RWPE2 (cell line): ENCODE measurements around the gene HDAC8.
"Not testable (repeated sequence)": the region's sequence is repeated elsewhere in the genome, so short reads cannot be mapped to it uniquely, and the experiment has no call there.

Experiments
- ATAC-seq: fragments of 200-7000 bp; cut with Tn5 transposase; 3 replicates; pipeline ENCODE4 v1.9.1; 2021; ENCODE audit warnings: low read depth
- DNase-seq: peaks from one replicate; pipeline ENCODE4 v3.0.0-alpha.2; 2020; ENCODE audit warnings: low spot score
- H3K27ac ChIP-seq: fragments of 450-650 bp; 2 replicates; pipeline ENCODE4 v1.5.1; 2017; ENCODE audit warnings: mild to moderate bottlenecking; ENCODE audit not compliant: poor library complexity, severe bottlenecking
- H3K27me3 ChIP-seq: fragments of 250-450 bp; sonication (Bioruptor Pico); 2 replicates; pipeline ENCODE4 v1.5.1; 2021; ENCODE audit warnings: mild to moderate bottlenecking, moderate library complexity; ENCODE audit not compliant: insufficient read depth, poor library complexity, severe bottlenecking
- H3K36me3 ChIP-seq: fragments of 250-450 bp; sonication (Bioruptor Pico); 2 replicates; pipeline ENCODE4 v1.5.1; 2020; ENCODE audit warnings: low read depth, mild to moderate bottlenecking, moderate library complexity
- H3K4me1 ChIP-seq: fragments of 250-450 bp; sonication (Bioruptor Pico); 2 replicates; pipeline ENCODE4 v1.5.1; 2021; ENCODE audit warnings: mild to moderate bottlenecking, moderate library complexity; ENCODE audit not compliant: insufficient read depth, poor library complexity, severe bottlenecking
- H3K4me3 ChIP-seq: fragments of 250-450 bp; sonication (Bioruptor Pico); 2 replicates; pipeline ENCODE4 v1.5.1; 2021; ENCODE audit warnings: mild to moderate bottlenecking, moderate library complexity; ENCODE audit not compliant: severe bottlenecking
- H3K9me3 ChIP-seq: fragments of 250-450 bp; sonication (Bioruptor Pico); 2 replicates; pipeline ENCODE4 v1.5.1; 2021; ENCODE audit warnings: mild to moderate bottlenecking, moderate library complexity; ENCODE audit not compliant: severe bottlenecking
- CTCF ChIP-seq: fragments of 450-650 bp; IDR thresholded peaks from one replicate; pipeline ENCODE4 v1.5.1; 2017; ENCODE audit warnings: mild to moderate bottlenecking, moderate library complexity; ENCODE audit not compliant: poor library complexity, severe bottlenecking

Gene HDAC8

GRCh38 chrX:72436010-72436409 is 136.6 kb downstream of the HDAC8 start:
- no peak for ATAC-seq

GRCh38 chrX:72430405-72430968 is 142.2 kb downstream of the HDAC8 start:
- TF ChIP-seq CTCF, result no peak
- no peak overlapping the region for H3K4me3 ChIP-seq
- no peaks in the 10 kb centered on the region for H3K27me3 ChIP-seq
- ATAC-seq, result no peak
- no peak overlapping the region for H3K27ac ChIP-seq
- no peak for DNase-seq
- H3K36me3 ChIP-seq, result no peaks in the 10 kb centered on the region
- no peaks in the 10 kb centered on the region for H3K9me3 ChIP-seq
- no peaks in the 10 kb centered on the region for H3K4me1 ChIP-seq

More at GRCh38 chrX:72436010-72436409, 136.6 kb downstream of the HDAC8 start:
- no peak overlapping the region for H3K4me3 ChIP-seq
- TF ChIP-seq CTCF, result no peak
- H3K27me3 ChIP-seq, result no peaks in the 10 kb centered on the region
- no peak for DNase-seq
- H3K36me3 ChIP-seq, result no peaks in the 10 kb centered on the region
- no peaks in the 10 kb centered on the region for H3K9me3 ChIP-seq
- no peaks in the 10 kb centered on the region for H3K4me1 ChIP-seq
- H3K27ac ChIP-seq, result no peak overlapping the region

- DNase-seq (no peak), ATAC-seq (no peak)
- no peaks in the 10 kb centered on the region for H3K9me3 ChIP-seq
- no peaks in the 10 kb centered on the region for H3K27me3 ChIP-seq
- H3K4me1 ChIP-seq, result no peaks in the 10 kb centered on the region
- H3K36me3 ChIP-seq, result no peaks in the 10 kb centered on the region
- H3K27ac ChIP-seq, result no peak overlapping the region
- H3K4me3 ChIP-seq, result no peak overlapping the region
- TF ChIP-seq CTCF, result no peak
Observed at GRCh38 chrX:72421797-72422196, 150.8 kb downstream of the HDAC8 start.

DNA sequence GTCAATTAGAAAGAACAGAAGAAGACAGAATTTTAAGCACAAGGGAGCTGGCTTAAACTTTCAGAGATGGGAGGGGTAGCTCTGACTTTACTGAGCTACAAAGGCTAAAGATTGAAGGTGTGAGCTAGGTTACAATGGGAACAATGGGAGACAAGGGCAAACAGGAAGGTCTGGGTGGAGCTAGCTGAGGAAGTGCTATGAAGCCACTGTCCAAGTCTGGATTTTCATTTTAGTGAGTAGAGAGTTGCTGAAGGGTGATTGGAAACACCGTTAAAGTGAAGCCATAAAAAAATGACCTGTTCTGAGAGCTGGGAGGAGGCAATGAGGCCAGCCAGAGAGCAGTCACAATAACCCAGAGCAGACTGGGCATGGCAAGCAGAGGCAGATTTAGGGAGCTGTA is 162.7 kb downstream of the HDAC8 start:
- no peak overlapping the region for H3K27ac ChIP-seq
- no peak for DNase-seq
- no peaks in the 10 kb centered on the region for H3K36me3 ChIP-seq
- no peaks in the 10 kb centered on the region for H3K9me3 ChIP-seq
- no peak overlapping the region for H3K4me3 ChIP-seq
- no peaks in the 10 kb centered on the region for H3K4me1 ChIP-seq
- no peaks in the 10 kb centered on the region for H3K27me3 ChIP-seq
- no peak for TF ChIP-seq CTCF
- ATAC-seq, result no peak

- no peak for ATAC-seq
- Histone ChIP-seq H3K36me3 (no peaks in the 10 kb centered on the region), H3K27ac (no peak overlapping the region), H3K4me1 (no peaks in the 10 kb centered on the region), H3K27me3 (no peaks in the 10 kb centered on the region), H3K9me3 (no peaks in the 10 kb centered on the region), H3K4me3 (no peak overlapping the region)
- no peak for TF ChIP-seq CTCF
- DNase-seq, result no peak
Observed at GRCh38 chrX:72408885-72409284, 163.8 kb downstream of the HDAC8 start.

- H3K27me3 ChIP-seq, ATAC-seq, H3K9me3 ChIP-seq: not testable (repeated sequence)
Observed at GRCh38 chrX:72405136-72405535, 167.5 kb downstream of the HDAC8 start.

More at GRCh38 chrX:72405136-72405535, 167.5 kb downstream of the HDAC8 start:
- H3K4me3 ChIP-seq, DNase-seq, H3K36me3 ChIP-seq, H3K27ac ChIP-seq, H3K4me1 ChIP-seq: not testable (repeated sequence)
